Measurements from ENCODE around the gene TCF7L2.

The TCF7L2 gene

DNA sequence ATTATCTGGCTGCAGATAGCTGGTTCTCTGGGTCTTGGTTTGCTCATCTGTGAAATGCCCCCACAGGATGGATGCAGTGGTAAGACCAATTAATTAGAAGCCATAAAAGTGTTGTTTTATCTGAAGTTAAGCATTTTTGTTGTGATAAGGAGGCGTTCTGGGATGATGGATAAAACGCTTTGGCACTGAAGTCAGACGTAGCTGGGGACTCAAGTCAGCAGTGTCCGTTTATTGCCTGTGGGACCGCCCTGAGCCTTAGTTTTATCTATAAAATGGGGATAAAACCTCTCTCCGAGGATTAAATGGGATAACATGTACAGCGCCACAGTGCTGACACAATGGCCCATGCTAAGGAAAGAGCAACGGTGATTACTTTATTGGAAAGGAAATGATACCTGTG lies 34.7 kb downstream of the TCF7L2 start:
- DNase-seq (ENCODE audit: insufficient read length, low spot score), result no peak
- FAIRE-seq, result no peak
- no peak for TF ChIP-seq POLR2A (IDR thresholded peaks at IDR 0.05; ENCODE audit: low read depth, low read length)

GRCh38 chr10:112985690-112986543 lies 35.9 kb downstream of the TCF7L2 start:
- DNase-seq (ENCODE audit: insufficient read length, low spot score), result no peak
- FAIRE-seq, result no peak
- TF ChIP-seq POLR2A (IDR thresholded peaks at IDR 0.05; ENCODE audit: low read depth, low read length), result no peak

DNA sequence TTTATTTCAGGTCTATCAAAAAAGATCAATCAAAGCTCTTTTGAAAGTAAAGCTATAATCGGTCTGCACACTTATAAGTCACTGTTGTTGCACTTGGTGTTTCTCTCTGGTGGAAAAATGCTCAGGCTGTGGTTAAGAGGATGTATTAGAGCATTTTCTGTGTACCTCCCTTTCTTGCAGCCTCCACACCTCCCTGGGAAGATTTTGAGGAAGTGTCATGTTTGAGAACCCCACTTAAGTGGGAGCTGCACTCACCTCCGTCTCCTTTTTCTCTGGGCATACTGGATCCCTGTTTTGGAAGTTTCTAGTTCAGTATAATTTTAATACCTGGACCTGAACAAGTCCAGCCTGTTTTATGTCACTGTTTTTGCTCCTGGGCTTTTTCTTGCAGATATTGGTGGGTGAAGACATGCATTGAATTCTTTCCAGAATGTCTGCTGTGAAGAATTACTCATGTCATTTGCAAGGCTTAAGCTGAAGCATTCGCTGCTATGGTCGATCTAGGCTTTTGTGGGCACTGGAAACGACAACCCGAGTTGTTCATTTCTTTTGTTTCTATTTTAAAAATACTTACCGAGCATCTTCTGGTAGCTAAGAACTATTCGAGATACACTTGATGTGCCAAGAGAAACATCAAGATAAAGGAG lies 36.6 kb downstream of the TCF7L2 start:
- FAIRE-seq, result no peak
- no peak for DNase-seq (ENCODE audit: insufficient read length, low spot score)
- TF ChIP-seq POLR2A (IDR thresholded peaks at IDR 0.05; ENCODE audit: low read depth, low read length), result no peak

- DNase-seq (ENCODE audit: insufficient read length, low spot score), result no peak
- FAIRE-seq, result no peak
- TF ChIP-seq POLR2A (IDR thresholded peaks at IDR 0.05; ENCODE audit: low read depth, low read length), result no peak
These were observed 38.9 kb downstream of the TCF7L2 start for GRCh38 chr10:112988839-112989406.

DNA sequence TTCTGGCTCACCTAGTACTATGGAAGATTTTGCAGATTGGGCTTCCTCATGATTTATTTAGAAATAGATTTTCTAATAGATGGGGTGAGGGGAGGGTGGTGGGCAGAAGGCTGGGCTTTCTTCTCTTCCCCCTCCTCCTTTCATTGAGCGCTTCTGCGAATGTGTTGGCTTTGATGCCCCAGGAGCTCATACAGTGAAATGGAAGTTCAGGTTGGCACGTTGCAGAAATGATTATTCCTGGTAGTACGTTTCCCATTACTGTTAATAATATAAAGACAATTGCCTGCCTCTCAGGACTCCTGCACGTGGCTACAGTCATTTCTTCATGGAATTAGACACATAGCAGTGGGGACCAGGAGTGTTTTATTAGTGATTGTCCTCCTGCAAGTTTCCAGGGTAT lies 39.8 kb downstream of the TCF7L2 start:
- FAIRE-seq (no peak), DNase-seq (ENCODE audit: insufficient read length, low spot score) (no peak)
- no peak for TF ChIP-seq POLR2A (IDR thresholded peaks at IDR 0.05; ENCODE audit: low read depth, low read length)

DNA sequence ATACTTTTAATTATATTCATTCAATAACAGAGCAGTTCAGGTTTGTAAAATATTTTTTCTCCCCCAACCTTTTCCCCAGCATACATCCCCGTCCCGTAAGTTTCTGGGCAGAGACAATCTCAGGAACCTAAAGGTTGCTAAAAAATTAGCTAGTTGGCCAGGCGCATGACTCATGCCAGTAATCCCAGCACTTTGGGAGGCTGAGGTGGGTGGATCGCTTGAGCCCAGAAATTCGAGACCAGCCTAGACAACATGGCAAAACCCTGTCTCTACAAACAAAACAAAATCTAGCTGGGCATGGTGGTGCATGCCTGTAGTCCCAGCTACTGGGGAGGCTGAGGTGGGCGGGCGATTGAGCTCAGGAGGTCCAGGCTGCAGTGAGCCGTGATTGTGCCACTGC lies 40.2 kb downstream of the TCF7L2 start:
- TF ChIP-seq POLR2A (IDR thresholded peaks at IDR 0.05; ENCODE audit: low read depth, low read length), result no peak
- FAIRE-seq, result no peak
- DNase-seq (ENCODE audit: insufficient read length, low spot score), result no peak

DNA sequence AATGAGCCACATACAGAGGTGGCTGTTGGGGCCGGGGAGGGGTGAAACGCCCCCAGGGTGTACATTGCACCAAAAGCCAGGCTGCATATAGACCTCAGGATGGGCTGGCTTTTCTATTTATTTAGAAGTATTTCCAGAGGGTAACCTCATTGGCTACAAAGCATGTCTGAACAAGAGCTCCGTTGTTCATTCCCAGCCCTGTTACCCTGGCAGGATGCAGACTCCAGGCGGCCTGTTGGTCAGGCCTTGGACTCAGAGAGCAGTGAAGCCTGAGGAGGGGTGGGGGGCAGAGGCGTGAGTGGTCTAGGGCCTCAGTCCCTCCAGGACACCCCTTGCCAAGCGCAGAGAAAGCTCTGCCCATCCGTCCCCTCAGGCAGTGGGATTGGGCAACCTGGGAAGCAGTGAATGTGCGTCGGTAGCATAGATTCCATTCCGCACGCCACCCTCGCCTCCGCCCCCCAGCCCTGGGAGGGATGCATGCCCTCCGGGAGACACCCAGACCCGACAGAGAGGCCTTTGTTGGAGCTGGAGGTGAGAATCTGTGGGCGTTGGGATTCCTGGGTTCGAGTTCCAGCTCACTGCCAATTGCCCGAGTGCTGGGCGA lies 41.9 kb downstream of the TCF7L2 start:
- TF ChIP-seq POLR2A (IDR thresholded peaks at IDR 0.05; ENCODE audit: low read depth, low read length), result no peak
- DNase-seq (ENCODE audit: insufficient read length, low spot score), result no peak
- FAIRE-seq, result no peak

- no peak for TF ChIP-seq POLR2A (IDR thresholded peaks at IDR 0.05; ENCODE audit: low read depth, low read length)
- no peak for DNase-seq (ENCODE audit: insufficient read length, low spot score)
- FAIRE-seq, result no peak
These were observed 46.4 kb downstream of the TCF7L2 start for GRCh38 chr10:112996462-112996861.

- no peak for FAIRE-seq
- no peak for TF ChIP-seq POLR2A (IDR thresholded peaks at IDR 0.05; ENCODE audit: low read depth, low read length)
These were observed 49.1 kb downstream of the TCF7L2 start for GRCh38 chr10:112999102-112999501.

GRCh38 chr10:113000442-113000841 lies 50.4 kb downstream of the TCF7L2 start:
- TF ChIP-seq POLR2A (IDR thresholded peaks at IDR 0.05; ENCODE audit: low read depth, low read length), result no peak
- no peak for FAIRE-seq
- DNase-seq (ENCODE audit: insufficient read length, low spot score), result no peak

More at GRCh38 chr10:112999102-112999501, 49.1 kb downstream of the TCF7L2 start:
- DNase-seq (ENCODE audit: insufficient read length, low spot score), result no peak

DNA sequence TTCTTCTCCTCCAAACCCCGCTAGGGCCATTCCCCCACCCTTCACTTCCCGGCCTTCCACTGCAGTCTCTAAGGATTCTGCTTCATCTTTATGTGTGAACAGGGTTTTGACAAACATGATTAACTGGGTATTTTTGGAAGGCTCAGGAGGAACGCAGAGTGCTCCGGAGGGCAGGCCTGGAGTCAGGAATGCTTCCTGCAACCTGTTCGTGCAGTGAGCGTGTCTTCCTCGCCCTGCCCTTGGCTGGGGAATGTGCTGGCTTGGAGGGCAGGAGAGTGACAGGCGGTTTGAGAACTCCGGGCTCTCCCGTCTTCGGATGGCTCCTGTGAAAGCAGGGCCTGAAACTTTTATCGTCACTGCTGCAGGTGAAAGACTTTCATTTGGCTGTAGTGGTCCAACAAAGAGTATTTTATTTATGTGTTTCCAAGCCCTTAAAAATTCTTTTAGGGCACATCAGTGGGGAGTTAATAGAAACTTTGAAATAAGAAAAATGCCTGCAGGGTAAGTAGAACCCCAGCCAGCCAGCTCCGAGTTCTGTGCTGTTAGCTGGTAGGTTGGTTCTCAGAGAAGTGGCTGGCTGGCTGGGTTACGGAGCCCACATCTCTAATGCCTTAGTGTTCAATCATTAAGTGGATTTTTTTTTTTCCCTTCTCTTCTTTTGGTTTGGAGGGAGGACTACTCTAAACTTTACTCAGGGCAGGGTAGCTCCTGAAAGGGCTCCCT lies 51.0 kb downstream of the TCF7L2 start:
- no peak for DNase-seq (ENCODE audit: insufficient read length, low spot score)
- no peak for FAIRE-seq
- TF ChIP-seq POLR2A (IDR thresholded peaks at IDR 0.05; ENCODE audit: low read depth, low read length), result no peak

- DNase-seq (ENCODE audit: insufficient read length, low spot score) (no peak), FAIRE-seq (no peak)
These were observed 51.8 kb downstream of the TCF7L2 start for GRCh38 chr10:113001599-113002448.

GRCh38 chr10:113002449-113002777 lies 52.4 kb downstream of the TCF7L2 start:
- TF ChIP-seq POLR2A (IDR thresholded peaks at IDR 0.05; ENCODE audit: low read depth, low read length), result no peak
- no peak for DNase-seq (ENCODE audit: insufficient read length, low spot score)
- FAIRE-seq, result no peak

More at GRCh38 chr10:113001599-113002448, 51.8 kb downstream of the TCF7L2 start:
- TF ChIP-seq POLR2A (IDR thresholded peaks at IDR 0.05; ENCODE audit: low read depth, low read length), result no peak

Measured in H54 (cell line).